PC-3 (cell line): ENCODE data around the gene GMDS. TPM values are rescaled to one million over a fixed set of nuclear protein-coding genes. Genes with fewer than 3 reads are reported as not detected.
A peak's percentile ranks its signal among the peaks of the same experiment; 100 is the strongest.

Source experiments
- ATAC-seq: fragments of 200-7000 bp; cut with Tn5 transposase; 2 replicates; pipeline ENCODE4 v1.9.1; 2020; ENCODE audit warnings: mild to moderate bottlenecking, moderate library complexity
- BruUV-seq: library from RNA; stranded (reverse); fragments of 400-500 nt; replicated peaks from 2 replicates; lab custom pipeline; 2021; lab: Mats Ljungman, UMichigan
- CTCF ChIA-PET: fragments of 300-600 bp; sonication (Branson Sonifier 250); formaldehyde crosslinking; loops from one replicate; lab custom pipeline; 2022; ENCODE audit warnings: antibody characterized with exemption; lab: Charles Lee
- POLR2A ChIA-PET: fragments of 300-600 bp; sonication (Branson Sonifier 250); formaldehyde crosslinking; loops from one replicate; lab custom pipeline; 2022; ENCODE audit warnings: antibody characterized with exemption; ENCODE audit not compliant: unreplicated experiment; lab: Charles Lee
- DNase-seq: peaks from one replicate; pipeline ENCODE4 v3.0.0-alpha.2; 2015
- H2AFZ ChIP-seq: fragments of 300-600 bp; sonication (generic); 2 replicates; pipeline ENCODE4 v1.6.0; 2016; ENCODE audit warnings: antibody characterized with exemption, low read length
- H3F3A ChIP-seq: fragments of 300-600 bp; sonication (generic); one replicate; pipeline ENCODE4 v1.6.0; 2017; ENCODE audit warnings: antibody characterized with exemption, low read length, control low read depth, mild to moderate bottlenecking; ENCODE audit not compliant: unreplicated experiment
- H3K27ac ChIP-seq: fragments of 300-600 bp; sonication (generic); 2 replicates; pipeline ENCODE4 v1.5.1; 2016; ENCODE audit warnings: mild to moderate bottlenecking, low read length
- H3K27me3 ChIP-seq: fragments of 300-600 bp; sonication (generic); 2 replicates; pipeline ENCODE4 v1.6.1; 2016; ENCODE audit warnings: low read length, mixed read lengths
- H3K36me3 ChIP-seq: fragments of 300-600 bp; sonication (generic); 2 replicates; pipeline ENCODE4 v1.6.1; 2016; ENCODE audit warnings: low read depth, mixed run types, low read length, mixed read lengths
- H3K4me1 ChIP-seq: fragments of 300-600 bp; sonication (generic); 2 replicates; pipeline ENCODE4 v1.5.1; 2016; ENCODE audit warnings: low read length; ENCODE audit not compliant: insufficient read depth
- H3K4me2 ChIP-seq: fragments of 300-600 bp; sonication (generic); 2 replicates; pipeline ENCODE4 v1.6.0; 2016; ENCODE audit warnings: low read length
- H3K4me3 ChIP-seq: fragments of 300-600 bp; sonication (generic); 2 replicates; pipeline ENCODE4 v1.5.1; 2016; ENCODE audit warnings: mild to moderate bottlenecking, low read length, mixed read lengths
- H3K79me2 ChIP-seq: fragments of 300-600 bp; sonication (generic); 2 replicates; pipeline ENCODE4 v1.6.1; 2017; ENCODE audit warnings: low read length, mixed read lengths
- H3K9ac ChIP-seq: fragments of 300-600 bp; sonication (generic); 2 replicates; pipeline ENCODE4 v1.6.0; 2016; ENCODE audit warnings: mild to moderate bottlenecking, low read length
- H3K9me2 ChIP-seq: fragments of 300-600 bp; sonication (generic); replicated peaks from 2 replicates; pipeline ENCODE4 v1.6.1; 2016; ENCODE audit warnings: mixed run types, low read length, mixed read lengths
- H3K9me3 ChIP-seq: fragments of 300-600 bp; sonication (generic); 2 replicates; pipeline ENCODE4 v1.6.1; 2016; ENCODE audit warnings: low read length, mixed read lengths
- H4K20me1 ChIP-seq: fragments of 300-600 bp; sonication (generic); 2 replicates; pipeline ENCODE4 v1.6.1; 2016; ENCODE audit warnings: low read length, mixed read lengths
- CTCF ChIP-seq: fragments of 300-600 bp; sonication (generic); conservative IDR thresholded peaks from 2 replicates; pipeline ENCODE4 v1.5.1; 2017; ENCODE audit warnings: antibody characterized with exemption, low read depth, mild to moderate bottlenecking, low read length
- EZH2 ChIP-seq: fragments of 300-600 bp; sonication (generic); IDR thresholded peaks from one replicate; pipeline ENCODE4 v1.6.1; 2017; ENCODE audit warnings: antibody characterized with exemption, mild to moderate bottlenecking, low read length; ENCODE audit not compliant: unreplicated experiment
- EZH2phosphoT487 ChIP-seq: fragments of 300-600 bp; sonication (generic); IDR thresholded peaks from 2 replicates; pipeline ENCODE4 v1.6.1; 2018; ENCODE audit warnings: mild to moderate bottlenecking, antibody characterized with exemption, low read length, borderline replicate concordance
- intact Hi-C: fragments of 100-400 bp; cut with micrococcal nuclease; formaldehyde crosslinking; loops from 2 replicates; pipeline ENCODE4 v1.9.0; 2023
- total RNA-seq: library from RNA; depleted of rRNA; stranded (reverse); fragments of >200 nt; gene quantifications from 2 replicates; pipeline ENCODE4 v1.2.3, GENCODE V29; 2014

The GMDS gene
- total RNA-seq, 1 experiment from 2014 or later, result 18.3 TPM

DNA sequence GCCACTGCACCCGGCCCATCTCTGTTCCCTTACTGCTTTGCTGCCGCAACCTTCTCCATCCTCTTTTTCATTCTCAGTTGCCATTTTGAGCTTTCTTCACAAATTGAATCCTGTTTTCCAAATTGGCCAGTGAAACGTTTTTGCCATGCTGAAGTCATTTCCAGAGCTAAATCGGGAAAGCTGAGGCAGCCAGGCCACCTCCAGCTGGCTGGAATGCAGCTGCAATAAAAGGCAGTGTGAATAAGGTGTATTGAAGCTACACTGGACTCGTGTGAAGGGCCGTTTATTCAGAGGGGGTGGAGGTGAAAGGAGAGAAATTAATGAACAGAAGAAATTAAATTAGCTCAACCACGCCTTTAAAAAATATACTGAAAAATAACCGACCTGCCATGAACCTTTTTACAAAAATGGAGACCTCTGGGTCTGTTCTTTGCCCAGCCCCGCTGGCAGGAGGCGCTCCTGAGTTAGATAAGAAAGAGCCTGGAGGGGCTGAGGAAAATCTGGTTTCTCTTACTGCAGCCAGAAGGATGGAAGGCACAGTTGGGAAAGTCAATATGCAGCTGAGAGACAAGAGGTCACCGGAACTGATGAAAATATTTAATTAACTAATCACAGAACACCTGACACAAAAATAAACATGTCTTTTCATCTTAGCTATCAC lies 351.8 kb downstream of the GMDS start:
- POLR2A ChIA-PET, result interaction anchor here (0.7 kb wide), 1 partner anchor 974 kb away, joined by 3 read pairs; no protein-coding TSS in a partner anchor
- no peaks in the 10 kb centered on the region for H3F3A ChIP-seq
- intact Hi-C loops, result loop anchor here (2.0 kb wide), 2 partner anchors 23 to 55 kb away; no protein-coding TSS in a partner anchor

DNA sequence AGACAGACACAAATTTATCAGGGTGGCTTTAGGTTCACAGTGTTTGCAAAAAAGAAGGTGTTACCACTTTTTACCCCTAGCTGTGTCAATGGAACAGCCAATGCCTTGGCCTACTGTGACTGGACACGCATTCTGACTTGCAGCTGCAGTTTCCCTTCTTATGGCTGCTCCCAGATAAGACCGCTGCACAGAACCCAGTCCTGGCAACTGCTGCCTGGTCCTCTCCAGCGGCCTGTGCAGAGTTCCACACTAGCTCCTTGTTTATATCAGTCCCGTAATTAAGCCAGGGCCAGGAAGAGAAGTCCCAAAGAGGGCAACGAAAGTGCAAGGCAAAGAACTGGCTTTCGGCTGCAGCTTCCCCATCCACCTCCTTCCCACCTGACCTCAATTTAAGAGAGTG lies 352.7 kb downstream of the GMDS start:
- no peaks in the 10 kb centered on the region for H3K79me2 ChIP-seq
- H3K9me3 ChIP-seq, result no peaks in the 10 kb centered on the region
- DNase-seq, result no peak
- BruUV-seq, result no TSS peak
- no peaks in the 10 kb centered on the region for H3K9me2 ChIP-seq
- no peak overlapping the region for H3K9ac ChIP-seq
- no peak overlapping the region for H3K27ac ChIP-seq
- H3F3A ChIP-seq, result no peaks in the 10 kb centered on the region
- no peak for ATAC-seq
- CTCF ChIA-PET, result interaction anchor here (0.7 kb wide), 2 partner anchors 213 to 300 kb away, joined by 3 read pairs; no protein-coding TSS in a partner anchor
- H3K4me2 ChIP-seq, result no peak overlapping the region
- H2AFZ ChIP-seq, result no peak overlapping the region
- TF ChIP-seq EZH2phosphoT487 (no peak), EZH2 (no peak), CTCF (no peak)
- POLR2A ChIA-PET, result no interaction called here
- H3K4me1 ChIP-seq, result peaks cover 25% of the 10 kb centered on the region
- H4K20me1 ChIP-seq, result no peaks in the 10 kb centered on the region
- no peaks in the 10 kb centered on the region for H3K27me3 ChIP-seq
- no peaks in the 10 kb centered on the region for H3K36me3 ChIP-seq
- intact Hi-C loops, result no loop called here
- H3K4me3 ChIP-seq, result no peak overlapping the region

More for the DNA sequence above, 351.8 kb downstream of the GMDS start:
- CTCF ChIA-PET, result interaction anchor here (0.8 kb wide), 1 partner anchor 165 kb away, joined by 3 read pairs; no protein-coding TSS in a partner anchor
- TF ChIP-seq EZH2phosphoT487 (no peak), CTCF (peak; percentile 48)
- Histone ChIP-seq H3K27me3 (no peaks in the 10 kb centered on the region), H3K9ac (no peak overlapping the region), H3K9me2 (no peaks in the 10 kb centered on the region), H3K4me2 (no peak overlapping the region), H3K36me3 (no peaks in the 10 kb centered on the region), H3K27ac (no peak overlapping the region), H3K4me1 (peaks cover 25% of the 10 kb centered on the region), H3K79me2 (no peaks in the 10 kb centered on the region), H3K4me3 (no peak overlapping the region), H2AFZ (no peak overlapping the region), H3K9me3 (no peaks in the 10 kb centered on the region), H4K20me1 (no peaks in the 10 kb centered on the region)
- ATAC-seq, result no peak
- no TSS peak for BruUV-seq
- DNase-seq, result peak; percentile 12

- no TSS peak for BruUV-seq
- no peaks in the 10 kb centered on the region for H4K20me1 ChIP-seq
- no peaks in the 10 kb centered on the region for H3K9me3 ChIP-seq
- no peak overlapping the region for H3K27ac ChIP-seq
- H2AFZ ChIP-seq, result no peak overlapping the region
- DNase-seq (no peak), ATAC-seq (no peak)
- no peak for TF ChIP-seq CTCF
- no peak for TF ChIP-seq EZH2
- TF ChIP-seq EZH2phosphoT487, result no peak
- H3F3A ChIP-seq, result no peaks in the 10 kb centered on the region
- H3K4me1 ChIP-seq, result peaks cover 21% of the 10 kb centered on the region
- no peaks in the 10 kb centered on the region for H3K79me2 ChIP-seq
- H3K4me2 ChIP-seq, result no peak overlapping the region
- POLR2A ChIA-PET, result no interaction called here
- H3K36me3 ChIP-seq, result no peaks in the 10 kb centered on the region
- no peak overlapping the region for H3K4me3 ChIP-seq
- intact Hi-C loops, result no loop called here
- no peaks in the 10 kb centered on the region for H3K9me2 ChIP-seq
- CTCF ChIA-PET, result no interaction called here
- H3K9ac ChIP-seq, result no peak overlapping the region
- H3K27me3 ChIP-seq, result no peaks in the 10 kb centered on the region
Observed at GRCh38 chr6:1890987-1891386, 354.4 kb downstream of the GMDS start.
